ENCODE measurements around the gene RAB40B. TPM values are rescaled to one million over a fixed set of nuclear protein-coding genes. Genes with fewer than 3 reads are reported as not detected.
A peak's percentile ranks its signal among the peaks of the same experiment; 100 is the strongest.

Gene RAB40B
- total RNA-seq, 1 donor from 2014 or later: 20.0 TPM

DNA sequence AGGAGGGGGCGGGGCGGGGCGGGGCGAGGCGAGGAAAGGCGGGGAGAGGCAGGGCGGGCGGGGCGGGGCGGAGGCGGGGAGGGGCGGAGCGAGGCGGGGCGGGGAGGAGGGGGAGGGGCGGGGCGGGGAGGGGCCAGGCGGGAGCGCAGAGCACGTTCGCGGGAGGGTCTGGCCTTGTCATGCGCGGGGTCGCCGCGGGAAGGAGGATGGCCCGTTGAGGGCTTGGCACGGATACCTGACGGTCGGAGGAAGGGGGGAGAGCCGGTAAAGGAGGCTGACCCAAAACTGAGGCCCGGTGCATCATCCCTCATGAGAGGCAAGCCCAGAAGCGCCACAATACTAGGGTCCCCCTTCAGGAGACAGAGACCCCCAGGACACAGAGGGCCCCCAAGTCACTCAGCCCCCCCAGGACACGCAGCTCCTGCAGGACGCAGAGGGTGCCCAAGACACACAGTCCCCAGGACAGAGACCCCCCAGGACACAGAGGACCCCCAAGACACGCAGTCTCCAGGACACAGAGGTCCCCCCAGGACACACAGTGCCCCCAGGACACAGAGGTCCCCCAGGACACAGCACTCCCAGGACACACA, 49.7 kb downstream of the RAB40B start:
- H3K36me3 Mint-ChIP-seq (ENCODE audit: low read depth): no peaks in the 10 kb centered on the region
- H3K9me3 Mint-ChIP-seq (ENCODE audit: low read depth): no peaks in the 10 kb centered on the region
- no peak for DNase-seq (ENCODE audit: low spot score)
- H3K27ac Mint-ChIP-seq (ENCODE audit: unreplicated experiment): no peak overlapping the region
- no peaks in the 10 kb centered on the region for H3K27me3 Mint-ChIP-seq (ENCODE audit: low read depth)
- H3K4me3 Mint-ChIP-seq (ENCODE audit: unreplicated experiment): peak overlapping the region; percentile 60
- peaks cover 21% of the 10 kb centered on the region for H3K4me1 Mint-ChIP-seq (ENCODE audit: low read depth)
- TF ChIP-seq, protein P1, sequence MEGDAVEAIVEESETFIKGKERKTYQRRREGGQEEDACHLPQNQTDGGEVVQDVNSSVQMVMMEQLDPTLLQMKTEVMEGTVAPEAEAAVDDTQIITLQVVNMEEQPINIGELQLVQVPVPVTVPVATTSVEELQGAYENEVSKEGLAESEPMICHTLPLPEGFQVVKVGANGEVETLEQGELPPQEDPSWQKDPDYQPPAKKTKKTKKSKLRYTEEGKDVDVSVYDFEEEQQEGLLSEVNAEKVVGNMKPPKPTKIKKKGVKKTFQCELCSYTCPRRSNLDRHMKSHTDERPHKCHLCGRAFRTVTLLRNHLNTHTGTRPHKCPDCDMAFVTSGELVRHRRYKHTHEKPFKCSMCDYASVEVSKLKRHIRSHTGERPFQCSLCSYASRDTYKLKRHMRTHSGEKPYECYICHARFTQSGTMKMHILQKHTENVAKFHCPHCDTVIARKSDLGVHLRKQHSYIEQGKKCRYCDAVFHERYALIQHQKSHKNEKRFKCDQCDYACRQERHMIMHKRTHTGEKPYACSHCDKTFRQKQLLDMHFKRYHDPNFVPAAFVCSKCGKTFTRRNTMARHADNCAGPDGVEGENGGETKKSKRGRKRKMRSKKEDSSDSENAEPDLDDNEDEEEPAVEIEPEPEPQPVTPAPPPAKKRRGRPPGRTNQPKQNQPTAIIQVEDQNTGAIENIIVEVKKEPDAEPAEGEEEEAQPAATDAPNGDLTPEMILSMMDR (IDR thresholded peaks at IDR 0.05): no peak

DNA sequence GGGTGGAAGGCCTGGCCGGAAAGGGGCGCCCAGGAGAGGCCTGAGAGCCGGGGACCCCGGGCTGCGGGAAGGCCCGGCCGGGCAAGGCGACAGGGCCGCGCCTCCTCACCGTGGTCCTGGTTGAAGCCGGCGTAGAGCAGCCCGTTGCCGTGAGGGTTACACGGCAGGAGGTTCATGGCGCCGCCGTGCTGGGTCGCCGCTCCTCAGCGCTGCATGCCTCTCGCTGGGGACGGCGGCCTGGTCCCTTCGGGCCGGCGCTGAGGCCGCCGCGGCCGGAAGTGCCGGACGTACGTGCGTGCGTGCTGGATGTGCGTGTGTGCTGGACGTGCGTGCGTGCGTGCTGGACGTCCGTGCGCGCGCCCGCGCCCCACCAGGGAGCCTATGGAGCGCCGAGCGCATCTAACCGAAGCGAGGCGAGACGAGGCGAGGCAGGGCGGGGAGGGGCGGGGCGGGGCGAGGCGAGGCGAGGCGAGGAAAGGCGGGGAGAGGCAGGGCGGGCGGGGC, 50.3 kb downstream of the RAB40B start, which contains the start of gene WDR45B:
TSS of gene WDR45B (minus strand) at position 280 of the 504 bp plus-strand sequence. CDS start at position 176, 104 bp downstream.
- peaks cover 21% of the 10 kb centered on the region for H3K4me1 Mint-ChIP-seq (ENCODE audit: low read depth)
- TF ChIP-seq, protein P1 (IDR thresholded peaks at IDR 0.05): no peak
- no peaks in the 10 kb centered on the region for H3K36me3 Mint-ChIP-seq (ENCODE audit: low read depth)
- H3K9me3 Mint-ChIP-seq (ENCODE audit: low read depth): no peaks in the 10 kb centered on the region
- DNase-seq (ENCODE audit: low spot score): no peak
- H3K27me3 Mint-ChIP-seq (ENCODE audit: low read depth): no peaks in the 10 kb centered on the region
- H3K4me3 Mint-ChIP-seq (ENCODE audit: unreplicated experiment): peak within 1 kb of the TSS; percentile 81
- H3K27ac Mint-ChIP-seq (ENCODE audit: unreplicated experiment): peak within 1 kb of the TSS; percentile 59

DNA sequence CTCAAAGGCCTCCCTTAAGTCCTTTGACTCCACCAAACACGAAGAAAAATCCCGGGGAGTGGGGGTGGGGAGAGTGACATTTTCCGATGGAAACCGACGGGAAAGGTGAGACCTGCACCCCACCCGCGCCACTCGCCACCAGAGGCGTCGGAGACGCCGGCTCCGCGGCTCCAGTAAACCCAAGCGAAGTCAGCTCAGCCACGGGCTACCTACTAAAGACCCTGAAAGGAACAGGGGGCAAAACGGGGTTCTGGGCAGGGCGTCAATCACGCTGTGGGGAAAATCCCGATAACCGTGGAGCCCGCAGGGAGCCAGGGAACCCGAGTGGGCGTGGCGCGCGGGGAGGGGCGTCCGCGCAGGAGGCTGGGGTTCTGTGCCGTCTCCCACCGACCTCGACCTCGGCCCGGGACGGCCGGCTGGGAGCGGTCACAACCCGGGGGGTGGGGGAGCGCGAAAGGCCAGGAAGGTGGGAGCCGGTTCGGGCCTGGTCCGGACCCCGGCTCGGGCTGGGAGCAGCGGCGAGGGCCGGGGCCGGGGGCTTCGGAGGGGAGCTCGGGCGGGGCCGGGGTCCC, 50.8 kb downstream of the RAB40B start:
- Mint-ChIP-seq H3K27me3 (ENCODE audit: low read depth) (no peaks in the 10 kb centered on the region), H3K27ac (ENCODE audit: unreplicated experiment) (peak overlapping the region; percentile 59), H3K9me3 (ENCODE audit: low read depth) (no peaks in the 10 kb centered on the region), H3K4me3 (ENCODE audit: unreplicated experiment) (peak overlapping the region; percentile 81), H3K36me3 (ENCODE audit: low read depth) (no peaks in the 10 kb centered on the region), H3K4me1 (ENCODE audit: low read depth) (peaks cover 21% of the 10 kb centered on the region)
- TF ChIP-seq, protein P1 (IDR thresholded peaks at IDR 0.05): peak; percentile 47
- DNase-seq (ENCODE audit: low spot score): no peak

DNA sequence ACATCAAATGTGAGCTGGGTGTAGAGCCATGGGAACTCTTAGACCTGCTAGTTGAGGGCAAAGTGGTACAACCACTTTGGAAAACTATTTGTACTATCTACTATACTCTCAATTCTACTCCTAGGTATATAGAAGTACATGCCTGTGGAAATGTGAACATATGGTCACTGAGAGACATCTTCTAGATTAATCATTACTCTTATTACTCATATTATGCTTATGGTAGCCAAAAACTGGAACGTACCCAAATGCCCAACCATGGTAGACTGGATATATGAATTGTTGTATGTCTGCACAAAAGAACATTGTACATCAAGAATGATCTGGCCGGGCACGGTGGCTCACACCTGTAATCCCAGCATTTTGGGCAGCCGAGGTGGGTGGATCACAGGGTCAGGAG, 53.0 kb downstream of the RAB40B start:
- DNase-seq (ENCODE audit: low spot score): no peak
- Mint-ChIP-seq H3K27me3 (ENCODE audit: low read depth) (no peaks in the 10 kb centered on the region), H3K36me3 (ENCODE audit: low read depth) (peaks cover 4% of the 10 kb centered on the region), H3K9me3 (ENCODE audit: low read depth) (no peaks in the 10 kb centered on the region), H3K4me1 (ENCODE audit: low read depth) (peaks cover 21% of the 10 kb centered on the region), H3K4me3 (ENCODE audit: unreplicated experiment) (peak overlapping the region; percentile 36), H3K27ac (ENCODE audit: unreplicated experiment) (peak overlapping the region; percentile 6)
- TF ChIP-seq, protein P1 (IDR thresholded peaks at IDR 0.05): no peak

DNA sequence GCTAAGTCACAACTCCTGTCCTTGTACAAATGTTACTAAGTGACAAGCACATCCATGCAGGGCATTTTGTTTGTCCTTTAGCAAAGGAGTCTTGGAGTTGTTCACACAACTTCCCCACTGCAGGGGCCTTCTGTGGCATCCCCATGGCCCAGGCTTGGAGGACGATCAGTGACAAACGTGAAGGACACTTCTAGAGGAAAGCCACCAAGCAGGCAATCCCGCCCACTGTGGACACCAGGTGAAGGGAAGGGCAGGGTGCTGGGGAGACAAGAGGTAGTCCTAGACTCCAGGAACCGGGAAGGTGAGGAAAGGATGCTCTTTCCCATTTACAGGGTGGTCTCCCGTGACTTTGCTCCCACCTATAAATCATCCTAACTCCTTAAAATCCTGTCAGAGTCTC, 54.4 kb downstream of the RAB40B start:
- peaks cover 25% of the 10 kb centered on the region for H3K4me1 Mint-ChIP-seq (ENCODE audit: low read depth)
- H3K9me3 Mint-ChIP-seq (ENCODE audit: low read depth): no peaks in the 10 kb centered on the region
- peaks cover 6% of the 10 kb centered on the region for H3K36me3 Mint-ChIP-seq (ENCODE audit: low read depth)
- TF ChIP-seq, protein P1 (IDR thresholded peaks at IDR 0.05): no peak
- no peak for DNase-seq (ENCODE audit: low spot score)
- H3K27ac Mint-ChIP-seq (ENCODE audit: unreplicated experiment): no peak overlapping the region
- no peak overlapping the region for H3K4me3 Mint-ChIP-seq (ENCODE audit: unreplicated experiment)
- no peaks in the 10 kb centered on the region for H3K27me3 Mint-ChIP-seq (ENCODE audit: low read depth)
